AG09309 (cell line): Measurements from ENCODE around the gene GLG1.

Experiments
- DNase-seq: peaks from one replicate; pipeline ENCODE4 v3.0.0-alpha.2; 2010; ENCODE audit warnings: low read depth
- H3K4me3 ChIP-seq: 2 replicates; pipeline ENCODE4 v1.5.1; 2011; ENCODE audit warnings: mild to moderate bottlenecking, low read depth, low read length, moderate library complexity; ENCODE audit not compliant: control insufficient read depth
- CTCF ChIP-seq: IDR thresholded peaks from 2 replicates; pipeline ENCODE4 v1.5.1; 2011; ENCODE audit warnings: mild to moderate bottlenecking, low read depth, low read length, inconsistent platforms; ENCODE audit not compliant: insufficient read depth, control insufficient read depth; ENCODE audit errors: missing control alignments

Gene GLG1

GRCh38 chr16:74605332-74605731, 1.6 kb downstream of the GLG1 start:
- peak overlapping the region; percentile 94 for H3K4me3 ChIP-seq
- no peak for TF ChIP-seq CTCF
- DNase-seq: no peak

- DNase-seq: no peak
- H3K4me3 ChIP-seq: no peak overlapping the region
- no peak for TF ChIP-seq CTCF
Measured at GRCh38 chr16:74603848-74604247, 3.1 kb downstream of the GLG1 start.

- TF ChIP-seq CTCF: no peak
- H3K4me3 ChIP-seq: no peak overlapping the region
- no peak for DNase-seq
Measured at GRCh38 chr16:74601126-74601871, 5.6 kb downstream of the GLG1 start.

- no peak for DNase-seq
- no peak overlapping the region for H3K4me3 ChIP-seq
- TF ChIP-seq CTCF: no peak
Measured at GRCh38 chr16:74596586-74596985, 10.3 kb downstream of the GLG1 start.

GRCh38 chr16:74592847-74593246, 14.1 kb downstream of the GLG1 start:
- H3K4me3 ChIP-seq: no peak overlapping the region
- DNase-seq: no peak
- TF ChIP-seq CTCF: no peak

GRCh38 chr16:74591876-74592650, 14.9 kb downstream of the GLG1 start:
- no peak for DNase-seq
- no peak for TF ChIP-seq CTCF
- no peak overlapping the region for H3K4me3 ChIP-seq
